GM06990 (cell line): ENCODE measurements around the gene ACER2.

Experiments
- DNase-seq: peaks from one replicate; pipeline ENCODE4 v3.0.0-alpha.2; 2011; ENCODE audit not compliant: insufficient read length; ENCODE audit errors: extremely low read depth
- H3K27me3 ChIP-seq: replicated peaks from 2 replicates; pipeline ENCODE4 v1.6.0; 2011; ENCODE audit warnings: low read length; ENCODE audit not compliant: control insufficient read depth, insufficient read depth
- H3K36me3 ChIP-seq: 2 replicates; pipeline ENCODE4 v1.5.1; 2011; ENCODE audit warnings: low read length; ENCODE audit not compliant: control insufficient read depth, insufficient read depth
- H3K4me3 ChIP-seq: replicated peaks from 2 replicates; pipeline ENCODE4 v1.5.1; 2011; ENCODE audit warnings: low read depth, mild to moderate bottlenecking, control low read depth, low read length
- TF ChIP-seq, protein P1 (sequence below): IDR thresholded peaks from 2 replicates; pipeline ENCODE4 v1.5.1; 2011; ENCODE audit warnings: low read length, control low read depth, mild to moderate bottlenecking, inconsistent platforms; ENCODE audit not compliant: insufficient read depth, poor library complexity, severe bottlenecking

ACER2 gene

DNA sequence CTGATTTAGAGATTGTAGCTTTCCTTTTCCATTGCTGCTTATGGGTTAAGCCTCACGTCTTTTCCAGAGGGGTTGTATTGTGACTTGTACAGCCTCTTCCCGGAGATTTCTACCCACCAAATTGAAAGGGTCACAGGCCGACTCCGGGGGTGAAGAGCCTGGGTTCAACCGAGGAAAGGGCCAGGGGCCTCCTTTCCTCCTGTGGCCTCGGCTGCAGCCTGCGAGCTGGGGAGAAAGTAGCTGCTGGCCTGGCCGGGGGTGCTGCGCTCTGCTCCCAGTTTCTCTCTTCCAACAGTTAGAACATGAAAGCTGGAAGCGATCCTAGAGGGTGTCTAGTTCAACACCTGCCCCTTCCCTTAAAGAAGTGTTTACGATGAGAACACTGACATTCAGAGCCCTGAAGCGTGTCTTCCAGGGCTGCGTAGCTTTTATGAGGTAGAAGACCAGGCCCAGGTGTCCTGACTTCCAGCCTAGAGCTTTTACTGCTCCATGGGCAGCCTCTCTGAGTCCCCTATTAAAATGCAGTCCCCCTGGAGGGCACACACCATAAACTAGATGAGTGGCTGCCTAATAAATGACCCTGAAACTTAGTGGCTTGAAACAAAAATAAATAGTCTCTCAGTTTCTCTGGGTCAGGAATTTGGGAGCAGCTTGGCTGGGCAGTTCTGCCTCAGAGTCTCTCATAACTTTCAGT, 56.9 kb downstream of the ACER2 start:
- H3K4me3 ChIP-seq: no peak overlapping the region
- no peaks in the 10 kb centered on the region for H3K36me3 ChIP-seq
- no peaks in the 10 kb centered on the region for H3K27me3 ChIP-seq
- TF ChIP-seq, protein P1, sequence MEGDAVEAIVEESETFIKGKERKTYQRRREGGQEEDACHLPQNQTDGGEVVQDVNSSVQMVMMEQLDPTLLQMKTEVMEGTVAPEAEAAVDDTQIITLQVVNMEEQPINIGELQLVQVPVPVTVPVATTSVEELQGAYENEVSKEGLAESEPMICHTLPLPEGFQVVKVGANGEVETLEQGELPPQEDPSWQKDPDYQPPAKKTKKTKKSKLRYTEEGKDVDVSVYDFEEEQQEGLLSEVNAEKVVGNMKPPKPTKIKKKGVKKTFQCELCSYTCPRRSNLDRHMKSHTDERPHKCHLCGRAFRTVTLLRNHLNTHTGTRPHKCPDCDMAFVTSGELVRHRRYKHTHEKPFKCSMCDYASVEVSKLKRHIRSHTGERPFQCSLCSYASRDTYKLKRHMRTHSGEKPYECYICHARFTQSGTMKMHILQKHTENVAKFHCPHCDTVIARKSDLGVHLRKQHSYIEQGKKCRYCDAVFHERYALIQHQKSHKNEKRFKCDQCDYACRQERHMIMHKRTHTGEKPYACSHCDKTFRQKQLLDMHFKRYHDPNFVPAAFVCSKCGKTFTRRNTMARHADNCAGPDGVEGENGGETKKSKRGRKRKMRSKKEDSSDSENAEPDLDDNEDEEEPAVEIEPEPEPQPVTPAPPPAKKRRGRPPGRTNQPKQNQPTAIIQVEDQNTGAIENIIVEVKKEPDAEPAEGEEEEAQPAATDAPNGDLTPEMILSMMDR: no peak
- DNase-seq: no peak

DNA sequence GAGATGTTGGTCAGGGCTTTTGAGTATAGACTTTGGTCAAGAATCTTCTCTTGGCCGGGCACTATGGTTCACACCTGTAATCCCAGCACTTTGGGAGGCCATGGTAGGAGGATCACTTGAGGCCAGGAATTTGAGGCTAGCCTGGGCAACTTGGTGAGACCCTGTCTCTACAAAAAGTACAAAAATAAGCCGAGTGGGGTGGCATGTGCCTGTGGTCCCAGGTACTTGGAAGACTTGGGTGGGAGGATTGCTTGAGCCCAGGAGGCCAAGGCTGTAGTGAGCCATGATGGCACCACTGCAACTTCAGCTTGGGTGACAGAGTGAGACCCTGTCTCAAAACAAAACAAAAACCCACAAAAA, 57.5 kb downstream of the ACER2 start:
- Histone ChIP-seq H3K27me3 (no peaks in the 10 kb centered on the region), H3K4me3 (no peak overlapping the region), H3K36me3 (no peaks in the 10 kb centered on the region)
- DNase-seq: no peak
- TF ChIP-seq, protein P1: no peak

DNA sequence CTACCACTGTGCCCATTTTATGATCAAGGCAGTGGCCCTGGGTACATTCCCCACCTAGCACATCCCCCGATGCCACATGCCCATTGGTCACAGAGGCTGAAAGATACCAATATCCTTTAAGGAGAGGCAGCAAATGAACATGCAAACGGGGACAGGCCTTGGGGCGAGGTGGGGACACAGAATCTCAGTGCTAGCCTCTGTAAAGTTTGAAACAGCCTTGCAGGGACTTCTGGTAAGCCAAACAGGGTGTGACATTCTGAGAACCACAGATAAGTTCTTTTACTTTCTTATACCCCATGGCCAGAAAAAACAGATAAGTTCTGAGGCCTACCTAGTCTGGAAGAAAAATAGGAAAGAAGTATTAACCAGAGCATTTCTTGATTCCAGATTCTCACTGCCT, 60.5 kb downstream of the ACER2 start:
- Histone ChIP-seq H3K27me3 (no peaks in the 10 kb centered on the region), H3K4me3 (no peak overlapping the region), H3K36me3 (no peaks in the 10 kb centered on the region)
- TF ChIP-seq, protein P1: no peak
- DNase-seq: no peak

DNA sequence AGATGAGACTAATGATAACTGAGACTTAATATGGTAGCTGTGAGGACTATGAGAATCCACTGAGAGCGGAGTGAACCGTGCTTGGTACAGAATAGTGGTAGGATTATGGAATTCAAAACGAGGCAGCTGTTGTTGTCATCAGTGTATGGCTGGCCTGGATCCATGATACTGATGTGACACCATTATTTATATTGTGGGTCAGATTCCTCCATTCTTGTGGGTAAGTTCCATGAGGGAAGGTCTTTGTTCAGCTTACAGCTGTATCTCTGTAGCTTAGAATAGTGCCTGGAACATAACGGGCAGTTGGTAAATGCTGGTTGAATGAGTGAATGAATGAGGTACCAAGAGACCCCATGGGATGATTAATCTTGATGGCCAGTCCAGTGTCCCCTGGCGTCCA, 61.8 kb downstream of the ACER2 start:
- TF ChIP-seq, protein P1: no peak
- H3K36me3 ChIP-seq: no peaks in the 10 kb centered on the region
- no peaks in the 10 kb centered on the region; the same call in 1 of the 2 replicates for H3K27me3 ChIP-seq
- H3K4me3 ChIP-seq: no peak overlapping the region
- no peak for DNase-seq

DNA sequence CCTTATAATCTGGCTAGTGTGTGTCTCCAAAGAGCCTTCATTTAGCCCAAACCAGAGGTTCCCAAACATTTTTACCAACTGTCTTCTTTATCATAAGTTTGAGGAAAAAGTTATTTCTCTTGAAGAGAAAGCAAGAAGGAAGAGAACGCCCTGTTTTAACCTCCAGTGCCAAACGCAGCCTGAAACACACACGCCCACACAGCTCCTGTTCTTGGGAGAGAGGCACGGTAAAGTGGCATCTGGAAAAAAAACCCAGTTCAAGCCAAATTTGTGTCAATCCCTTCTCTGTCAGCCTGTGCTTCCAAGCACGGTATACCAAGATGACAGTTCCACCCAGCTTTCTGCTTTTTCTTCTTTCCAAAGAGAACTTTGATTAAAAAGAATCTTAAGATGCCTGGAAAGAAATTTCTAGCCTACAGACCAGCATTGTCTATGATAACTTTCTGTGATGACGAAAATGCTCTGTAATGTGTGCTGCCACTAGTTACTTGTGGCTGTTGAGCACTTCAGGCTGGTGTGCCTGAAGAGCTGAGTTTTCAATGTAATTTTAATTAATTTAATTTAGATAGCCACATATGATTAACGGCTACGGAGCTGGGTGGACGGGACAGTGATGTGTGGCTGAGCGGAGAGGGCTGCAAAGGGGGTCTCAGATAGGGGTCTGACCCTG, 62.3 kb downstream of the ACER2 start:
- Histone ChIP-seq H3K27me3 (no peaks in the 10 kb centered on the region; the same call in 1 of the 2 replicates), H3K4me3 (no peak overlapping the region), H3K36me3 (no peaks in the 10 kb centered on the region)
- TF ChIP-seq, protein P1: no peak
- no peak for DNase-seq
